K562 (cell line): ENCODE results near the gene UQCR11. TPM values are rescaled to one million over a fixed set of nuclear protein-coding genes. Genes with fewer than 3 reads are reported as not detected.

Source experiments
- ATAC-seq: fragments of 200-7000 bp; cut with Tn5 transposase; 3 replicates; pipeline ENCODE4 v1.9.1; 2020; ENCODE audit warnings: moderate library complexity
- BruUV-seq: library from RNA; stranded (reverse); fragments of 400-500 nt; replicated peaks from 2 replicates; lab custom pipeline; 2021; lab: Mats Ljungman, UMichigan
- CTCF ChIA-PET: fragments of 300-600 bp; formaldehyde crosslinking; extraction: SDS; loops from one replicate; lab custom pipeline; 2021; ENCODE audit warnings: low intra/inter-chr PET ratio; lab: Yijun Ruan, JAX
- POLR2A ChIA-PET: fragments of 300-600, 350-650 bp; sonication (Branson Sonifier 250); formaldehyde crosslinking; extraction: SDS; loops from one replicate; lab custom pipeline; 2021; ENCODE audit warnings: antibody characterized with exemption, inconsistent platforms; lab: Yijun Ruan, JAX
- DNase-seq, 4 experiments: peaks; one replicate each; pipeline versions ENCODE4 v3.0.0 to v3.0.0-alpha.2; 2011 to 2018; ENCODE audit warnings: low spot score in 3 of 4, mixed read lengths in 3 of 4; ENCODE audit errors: extremely low read depth in 1 of 4
- FAIRE-seq: peaks from 2 replicates; lab custom pipeline; 2011; peaks lifted over from hg19 to GRCh38; lab: Jason Lieb, UNC
- H2AFZ ChIP-seq: 2 replicates; pipeline ENCODE4 v1.6.0; 2011; ENCODE audit warnings: low read depth, low read length, control low read depth, inconsistent platforms
- H3K27ac ChIP-seq: fragments of 200-600 bp; 3 replicates; pipeline ENCODE4 v1.8.0; 2011; ENCODE audit warnings: low read depth, mild to moderate bottlenecking, control low read depth, inconsistent platforms, low read length, moderate library complexity, mixed read lengths; ENCODE audit errors: extremely low read depth
- H3K27me3 ChIP-seq, 2 experiments: fragments of 300-600 bp in 1 of 2; 2 replicates in 1 of 2; 3 replicates in 1 of 2; pipeline versions ENCODE4 v1.6.0 to v1.8.0; 2011; ENCODE audit warnings: inconsistent platforms in 2 of 2, low read length in 2 of 2, mild to moderate bottlenecking in 1 of 2, mixed read lengths in 1 of 2, moderate library complexity in 1 of 2; ENCODE audit not compliant: control insufficient read depth in 2 of 2, insufficient read depth in 2 of 2
- H3K36me3 ChIP-seq: fragments of 300-600 bp; 3 replicates; pipeline ENCODE4 v1.8.0; 2011; ENCODE audit warnings: mild to moderate bottlenecking, low read length, inconsistent platforms; ENCODE audit not compliant: control insufficient read depth, insufficient read depth
- H3K4me1 ChIP-seq, 2 experiments: fragments of 200-600 bp in 1 of 2; replicated peaks in 1 of 2; 2 replicates in 1 of 2; 3 replicates in 1 of 2; pipeline versions ENCODE4 v1.5.1 to v1.8.0; 2011; ENCODE audit warnings: inconsistent platforms in 2 of 2, low read length in 2 of 2, mild to moderate bottlenecking in 1 of 2, mixed read lengths in 1 of 2, moderate library complexity in 1 of 2; ENCODE audit not compliant: control insufficient read depth in 2 of 2, insufficient read depth in 2 of 2
- H3K4me2 ChIP-seq: 2 replicates; pipeline ENCODE4 v1.6.1; 2011; ENCODE audit warnings: low read length, control low read depth, inconsistent platforms, mixed read lengths; ENCODE audit not compliant: insufficient read depth
- H3K4me3 ChIP-seq: fragments of 200-600 bp; sonication (generic), shearing (Covaris generic); 2 replicates; pipeline ENCODE4 v1.5.1; 2016; ENCODE audit warnings: control low read depth, inconsistent platforms
- H3K79me2 ChIP-seq: fragments of 200-600 bp; 3 replicates; pipeline ENCODE4 v1.8.0; 2011; ENCODE audit warnings: low read length, inconsistent platforms; ENCODE audit not compliant: control insufficient read depth, insufficient read depth
- H3K9ac ChIP-seq, 2 experiments: 2 replicates each; pipeline versions ENCODE4 v1.6.0 to v1.6.1; 2011; ENCODE audit warnings: low read depth in 2 of 2, low read length in 2 of 2, control low read depth in 1 of 2, inconsistent platforms in 1 of 2, mild to moderate bottlenecking in 1 of 2, mixed read lengths in 1 of 2; ENCODE audit not compliant: insufficient read depth in 1 of 2
- H3K9me1 ChIP-seq: one replicate; pipeline ENCODE4 v1.6.0; 2011; ENCODE audit warnings: inconsistent platforms, mild to moderate bottlenecking, low read length, moderate library complexity; ENCODE audit not compliant: control insufficient read depth, insufficient read depth
- H3K9me3 ChIP-seq: replicated peaks from 2 replicates; pipeline ENCODE4 v1.5.1; 2011; ENCODE audit warnings: low read depth, low read length, inconsistent platforms; ENCODE audit not compliant: control insufficient read depth, insufficient read depth
- H4K20me1 ChIP-seq: replicated peaks from 2 replicates; pipeline ENCODE4 v1.6.1; 2011; ENCODE audit warnings: low read length, inconsistent platforms, mixed read lengths; ENCODE audit not compliant: control insufficient read depth, insufficient read depth
- ETS2 ChIP-seq: IDR thresholded peaks from 2 replicates; pipeline ENCODE4 v1.6.1; 2016; ENCODE audit warnings: borderline replicate concordance, missing genetic modification characterization, mild to moderate bottlenecking, moderate library complexity, missing compliant biosample characterization; ENCODE audit not compliant: poor library complexity, severe bottlenecking
- POLR2G ChIP-seq: fragments of 200-400 bp; formaldehyde crosslinking; IDR thresholded peaks from 2 replicates; pipeline ENCODE4 v1.6.1; 2017; ENCODE audit warnings: low read depth, mild to moderate bottlenecking, antibody characterized with exemption, low read length, moderate library complexity
- ZNF133 ChIP-seq: fragments of 250-450 bp; sonication (Bioruptor Pico); IDR thresholded peaks from 2 replicates; pipeline ENCODE4 v1.4.0; 2020; ENCODE audit warnings: mild to moderate bottlenecking
- WGBS: fragments of 100-300 bp; shearing (Covaris generic); methylation state at CpG from one replicate; pipeline ENCODE4 v1.1.6; 2016; ENCODE audit warnings: low coverage, mixed read lengths; ENCODE audit not compliant: insufficient coverage; ENCODE audit errors: missing lambda C conversion rate; 5-methylcytosine and 5-hydroxymethylcytosine counted together
- in situ Hi-C: fragments of 300-500 bp; cut with MboI; formaldehyde crosslinking; loops from 4 replicates; pipeline ENCODE4 v1.15.0; 2018; ENCODE audit warnings: inconsistent platforms, mixed read lengths
- intact Hi-C: fragments of 100-400 bp; cut with micrococcal nuclease; formaldehyde crosslinking; loops from 2 replicates; pipeline ENCODE4 v1.14.2; 2022
- polyA plus RNA-seq, 8 experiments: library from polyadenylated mRNA; depleted of rRNA in 4 of 8; stranded (reverse) in 5 of 8; unstranded in 3 of 8; fragments of >200 nt; fragmentation: Nextera tagmentation in 2 of 8; fragmentation: Illumina TruSeq in 1 of 8; extraction: Ambion mirVana in 2 of 8; extraction: Trizol in 1 of 8; gene quantifications; 2 replicates each; pipeline versions ENCODE4 v1.2.1 to v1.2.3, GENCODE V29; 2011 to 2014; ENCODE audit warnings: inconsistent platforms in 1 of 8, missing spikeins in 1 of 8
- total RNA-seq, 7 experiments: library from RNA; depleted of rRNA in 6 of 7; stranded (reverse); fragments of >200 nt in 6 of 7; fragmentation: Illumina TruSeq in 2 of 7; extraction: Trizol in 2 of 7; gene quantifications; 2 replicates each; pipeline versions ENCODE4 v1.2.1 to v1.2.3, GENCODE V29; 2011 to 2021; ENCODE audit warnings: low replicate concordance in 1 of 7
- TF ChIP-seq, protein P1 (sequence below): sonication (generic); formaldehyde crosslinking; IDR thresholded peaks from 2 replicates; pipeline ENCODE4 v1.8.0; 2022; ENCODE audit warnings: missing genetic modification reagents, mild to moderate bottlenecking, moderate library complexity, borderline replicate concordance

The UQCR11 gene
- total and polyA plus RNA-seq, 9 of the 15 experiments (the other 6 are each of a cell fraction or from before 2014, with no cell fraction given): 57.6 to 394 (median 259) TPM

- Histone ChIP-seq H4K20me1 (no peaks in the 10 kb centered on the region), H3K4me3 (no peak overlapping the region), H3K4me2 (no peak overlapping the region), H3K36me3 (peaks cover 77% of the 10 kb centered on the region; the same call in 2 of the 3 replicates), H3K9ac (no peak overlapping the region), H3K79me2 (peaks cover 52% of the 10 kb centered on the region), H3K27ac (no peak overlapping the region), H3K9me3 (no peaks in the 10 kb centered on the region), H3K9me1 (no peaks in the 10 kb centered on the region), H3K27me3 (no peaks in the 10 kb centered on the region), H3K4me1 (peaks cover 6 to 12% of the 10 kb centered on the region in 2 experiments; a peak in 4 of 5 replicates), H2AFZ (no peak overlapping the region)
- POLR2A ChIA-PET: no interaction called here
- DNase-seq (peak in 1 of 4 experiments; percentile 6), ATAC-seq (no peak), FAIRE-seq (no peak)
- intact Hi-C loops: no loop called here
- BruUV-seq: no TSS peak
- CTCF ChIA-PET: no interaction called here
- WGBS: 100% methylated on average over 3 of the region's 13 CpGs
- in situ Hi-C loops: no loop called here
- TF ChIP-seq POLR2G (peak; percentile 6; the same call in 1 of the 2 replicates), ZNF133 (CRISPR knock-in tag) (no peak), ETS2 (tag) (no peak)
- TF ChIP-seq, protein P1, sequence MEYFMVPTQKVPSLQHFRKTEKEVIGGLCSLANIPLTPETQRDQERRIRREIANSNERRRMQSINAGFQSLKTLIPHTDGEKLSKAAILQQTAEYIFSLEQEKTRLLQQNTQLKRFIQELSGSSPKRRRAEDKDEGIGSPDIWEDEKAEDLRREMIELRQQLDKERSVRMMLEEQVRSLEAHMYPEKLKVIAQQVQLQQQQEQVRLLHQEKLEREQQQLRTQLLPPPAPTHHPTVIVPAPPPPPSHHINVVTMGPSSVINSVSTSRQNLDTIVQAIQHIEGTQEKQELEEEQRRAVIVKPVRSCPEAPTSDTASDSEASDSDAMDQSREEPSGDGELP (CRISPR knock-in tag): no peak
These were observed 20.1 kb downstream of the UQCR11 start for GRCh38 chr19:1585243-1585580.
